ENCODE measurements around the gene ANK3.

- TF ChIP-seq, protein P1, sequence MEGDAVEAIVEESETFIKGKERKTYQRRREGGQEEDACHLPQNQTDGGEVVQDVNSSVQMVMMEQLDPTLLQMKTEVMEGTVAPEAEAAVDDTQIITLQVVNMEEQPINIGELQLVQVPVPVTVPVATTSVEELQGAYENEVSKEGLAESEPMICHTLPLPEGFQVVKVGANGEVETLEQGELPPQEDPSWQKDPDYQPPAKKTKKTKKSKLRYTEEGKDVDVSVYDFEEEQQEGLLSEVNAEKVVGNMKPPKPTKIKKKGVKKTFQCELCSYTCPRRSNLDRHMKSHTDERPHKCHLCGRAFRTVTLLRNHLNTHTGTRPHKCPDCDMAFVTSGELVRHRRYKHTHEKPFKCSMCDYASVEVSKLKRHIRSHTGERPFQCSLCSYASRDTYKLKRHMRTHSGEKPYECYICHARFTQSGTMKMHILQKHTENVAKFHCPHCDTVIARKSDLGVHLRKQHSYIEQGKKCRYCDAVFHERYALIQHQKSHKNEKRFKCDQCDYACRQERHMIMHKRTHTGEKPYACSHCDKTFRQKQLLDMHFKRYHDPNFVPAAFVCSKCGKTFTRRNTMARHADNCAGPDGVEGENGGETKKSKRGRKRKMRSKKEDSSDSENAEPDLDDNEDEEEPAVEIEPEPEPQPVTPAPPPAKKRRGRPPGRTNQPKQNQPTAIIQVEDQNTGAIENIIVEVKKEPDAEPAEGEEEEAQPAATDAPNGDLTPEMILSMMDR (conservative IDR thresholded peaks at IDR 0.05 in 1 of 2, IDR thresholded peaks at IDR 0.05 in 1 of 2; ENCODE audit: low read depth in 1 of 2, low read length in 2 of 2), result no peak
- TF ChIP-seq EZH2 (IDR thresholded peaks at IDR 0.05; ENCODE audit: low read length, missing control alignments), result no peak
Measured at GRCh38 chr10:60206735-60207134, 182.9 kb downstream of the ANK3 start.

Data from fibroblast of lung (primary cell).